AG09319 (cell line): Measurements from ENCODE around the gene CD38.
A peak's percentile ranks its signal among the peaks of the same experiment; 100 is the strongest.

Source experiments
- DNase-seq: peaks from one replicate; pipeline ENCODE4 v3.0.0-alpha.2; 2010; ENCODE audit warnings: low read depth; ENCODE audit errors: extremely low read depth
- TF ChIP-seq, protein P1 (sequence below): IDR thresholded peaks from 2 replicates; pipeline ENCODE4 v1.5.1; 2011; ENCODE audit warnings: low read depth, mild to moderate bottlenecking, inconsistent platforms, low read length, moderate library complexity

Gene CD38

DNA sequence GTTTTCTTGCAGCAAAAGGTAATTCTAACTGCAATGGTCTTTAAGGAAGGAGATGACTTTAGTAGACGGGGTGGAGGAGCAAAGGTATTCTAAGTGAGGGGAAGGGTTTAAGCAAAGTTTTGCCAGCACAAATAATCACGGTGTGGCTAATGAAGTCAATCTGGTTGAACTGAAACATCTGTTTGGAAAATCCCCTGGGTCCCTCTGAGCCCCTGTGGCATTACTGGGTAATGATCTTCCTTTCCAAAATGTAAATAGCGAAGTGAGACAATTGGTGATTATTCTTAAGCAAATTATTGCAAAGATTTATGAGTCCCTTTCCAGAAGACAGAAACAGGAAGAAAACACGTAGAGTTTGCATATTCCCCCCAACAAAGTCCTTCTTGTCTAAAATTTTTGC is 113.2 kb downstream of the CD38 start:
- TF ChIP-seq, protein P1, sequence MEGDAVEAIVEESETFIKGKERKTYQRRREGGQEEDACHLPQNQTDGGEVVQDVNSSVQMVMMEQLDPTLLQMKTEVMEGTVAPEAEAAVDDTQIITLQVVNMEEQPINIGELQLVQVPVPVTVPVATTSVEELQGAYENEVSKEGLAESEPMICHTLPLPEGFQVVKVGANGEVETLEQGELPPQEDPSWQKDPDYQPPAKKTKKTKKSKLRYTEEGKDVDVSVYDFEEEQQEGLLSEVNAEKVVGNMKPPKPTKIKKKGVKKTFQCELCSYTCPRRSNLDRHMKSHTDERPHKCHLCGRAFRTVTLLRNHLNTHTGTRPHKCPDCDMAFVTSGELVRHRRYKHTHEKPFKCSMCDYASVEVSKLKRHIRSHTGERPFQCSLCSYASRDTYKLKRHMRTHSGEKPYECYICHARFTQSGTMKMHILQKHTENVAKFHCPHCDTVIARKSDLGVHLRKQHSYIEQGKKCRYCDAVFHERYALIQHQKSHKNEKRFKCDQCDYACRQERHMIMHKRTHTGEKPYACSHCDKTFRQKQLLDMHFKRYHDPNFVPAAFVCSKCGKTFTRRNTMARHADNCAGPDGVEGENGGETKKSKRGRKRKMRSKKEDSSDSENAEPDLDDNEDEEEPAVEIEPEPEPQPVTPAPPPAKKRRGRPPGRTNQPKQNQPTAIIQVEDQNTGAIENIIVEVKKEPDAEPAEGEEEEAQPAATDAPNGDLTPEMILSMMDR: no peak
- no peak for DNase-seq

DNA sequence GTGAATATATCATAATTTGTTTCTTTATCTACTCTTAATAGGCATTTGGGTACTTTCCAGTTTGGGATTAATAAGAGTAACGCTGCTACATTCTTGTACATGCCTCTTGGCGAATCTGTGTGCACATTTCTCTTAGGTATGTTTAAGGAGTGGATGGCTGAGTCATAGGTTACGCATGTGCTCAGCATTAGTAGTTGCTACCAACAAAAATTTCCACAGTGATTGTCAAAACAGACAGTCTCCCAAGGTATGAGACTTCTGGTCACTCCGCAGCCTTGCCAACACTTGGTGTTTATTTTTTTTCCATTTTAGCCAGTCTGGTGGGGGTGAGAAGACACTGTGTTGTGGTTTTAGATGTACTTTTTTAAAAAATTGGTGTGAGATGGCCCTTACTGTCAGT is 115.8 kb downstream of the CD38 start:
- peak; percentile 72 for DNase-seq
- TF ChIP-seq, protein P1: no peak

DNA sequence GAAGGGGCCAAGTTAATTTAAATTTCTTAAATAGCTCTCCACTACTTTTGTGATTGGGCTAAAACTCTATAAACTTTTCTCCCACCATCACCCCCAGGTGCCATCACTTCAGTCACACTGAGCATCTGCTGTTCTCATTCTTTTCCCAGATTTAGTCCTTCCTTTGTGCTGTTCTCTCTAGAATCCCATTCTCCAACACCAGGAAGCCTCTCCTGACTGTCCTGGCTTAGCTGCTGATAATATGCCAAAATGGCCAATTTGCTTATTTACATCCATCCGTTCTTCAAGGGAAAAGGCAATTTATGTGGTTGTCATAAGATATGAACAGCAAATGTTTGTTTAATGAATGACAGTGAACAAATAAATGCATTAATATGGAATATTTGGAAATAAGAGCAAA is 116.3 kb downstream of the CD38 start:
- TF ChIP-seq, protein P1: no peak
- no peak for DNase-seq

DNA sequence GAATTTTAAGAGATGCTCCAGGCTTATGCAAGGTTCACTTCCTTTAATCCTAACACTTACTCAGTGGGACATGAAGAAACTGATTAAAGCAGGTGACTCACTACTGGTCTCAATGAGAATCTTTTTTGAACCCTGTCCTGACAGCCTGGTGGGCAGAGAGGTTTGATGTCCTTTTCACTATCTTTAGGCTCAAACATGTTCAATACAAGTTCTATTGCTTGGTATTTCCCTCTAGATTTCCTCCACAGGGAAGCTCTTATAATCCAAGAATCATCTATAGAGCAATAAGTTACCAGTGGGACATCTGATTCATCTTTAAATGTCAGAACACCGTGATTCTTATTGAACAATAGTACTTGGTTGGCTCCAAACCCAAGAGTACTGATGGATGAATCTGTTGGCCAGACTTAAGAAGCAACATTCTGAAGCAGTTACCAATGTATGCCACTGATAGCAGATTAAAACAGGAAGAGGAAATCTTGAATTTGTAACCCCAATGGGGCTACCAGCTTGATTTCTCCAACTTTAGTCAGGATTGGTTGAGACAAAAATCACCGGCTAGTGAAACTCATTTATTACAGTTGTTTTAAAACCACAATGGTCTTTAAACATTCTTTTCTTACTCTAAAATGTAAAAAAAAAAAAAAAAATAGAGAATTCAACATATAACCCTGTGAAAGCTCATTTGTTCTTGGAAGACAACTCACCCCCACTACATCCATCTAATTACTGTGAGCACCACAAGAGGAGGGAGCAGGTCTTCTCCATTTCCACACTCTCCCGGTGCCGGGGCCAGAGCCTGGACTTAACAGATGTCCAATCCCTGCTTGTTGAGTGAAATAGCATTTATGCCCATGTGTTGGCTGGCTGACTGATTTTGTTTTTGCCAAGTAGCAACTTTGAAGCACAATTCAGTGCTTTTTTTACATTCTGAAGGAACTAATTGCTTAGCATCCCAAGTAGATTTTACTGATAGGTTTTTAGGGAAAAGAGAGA is 117.1 kb downstream of the CD38 start:
- DNase-seq: no peak
- TF ChIP-seq, protein P1: no peak

DNA sequence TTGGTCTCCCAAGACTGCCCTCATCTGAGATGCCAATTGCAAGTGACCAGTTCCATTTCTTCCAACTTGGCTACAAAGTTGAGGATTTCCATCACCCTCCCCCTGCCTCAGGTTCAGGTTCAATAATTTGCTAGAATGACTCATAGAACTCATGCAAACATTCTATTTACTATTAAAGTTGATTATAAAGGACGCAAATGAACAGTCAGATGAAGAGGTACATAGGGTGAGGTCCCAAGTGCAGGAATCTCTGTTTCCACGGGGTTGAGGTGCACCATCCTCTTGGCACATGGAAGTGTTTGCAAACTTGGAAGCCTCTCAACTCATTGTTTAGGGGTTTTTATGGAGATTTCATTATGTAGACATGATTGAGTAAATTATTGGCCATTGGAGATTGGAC is 119.4 kb downstream of the CD38 start:
- TF ChIP-seq, protein P1: no peak
- DNase-seq: no peak

DNA sequence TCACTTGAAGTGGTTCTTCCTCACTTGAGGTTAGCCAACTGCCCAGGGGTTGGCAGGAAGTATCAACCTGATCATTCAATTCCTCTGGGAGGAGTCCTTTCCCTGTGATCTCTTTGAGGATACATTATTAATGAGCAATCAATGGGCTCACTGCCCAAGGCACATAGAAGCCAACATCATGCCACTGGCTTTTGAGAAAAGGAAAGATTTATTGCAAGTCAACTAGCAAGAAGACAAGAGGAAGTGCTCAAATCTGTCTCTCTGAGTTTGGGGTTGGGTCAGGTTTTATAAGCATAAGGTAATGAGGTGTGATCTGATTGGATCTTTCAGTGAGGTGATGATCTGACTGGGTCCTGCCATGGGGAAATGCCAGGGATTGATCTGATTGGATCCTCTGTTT is 120.8 kb downstream of the CD38 start:
- TF ChIP-seq, protein P1: no peak
- DNase-seq: no peak

DNA sequence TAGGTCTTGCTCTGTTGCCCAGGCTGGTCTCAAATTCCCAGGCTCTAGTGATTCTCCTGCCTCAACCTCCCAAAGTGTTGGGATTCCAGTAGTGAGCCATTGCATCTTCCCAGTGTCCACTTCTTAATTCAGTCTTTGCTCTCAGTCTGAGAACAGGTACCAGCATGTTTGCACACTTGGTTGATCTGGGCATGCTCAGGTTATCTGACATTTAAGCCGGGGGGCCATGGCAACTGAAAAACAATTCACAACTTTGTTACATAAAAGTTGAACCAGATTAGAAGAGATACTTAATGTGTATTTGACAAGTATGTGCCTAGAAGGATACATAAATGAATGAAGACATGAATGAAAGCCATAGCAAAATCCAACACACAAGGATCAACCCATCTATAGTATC is 121.4 kb downstream of the CD38 start:
- TF ChIP-seq, protein P1: no peak
- no peak for DNase-seq
